ENCODE results near the gene OCA2.
"Not testable (repeated sequence)": the region's sequence is repeated elsewhere in the genome, so short reads cannot be mapped to it uniquely, and the experiment has no call there.

Gene OCA2

DNA sequence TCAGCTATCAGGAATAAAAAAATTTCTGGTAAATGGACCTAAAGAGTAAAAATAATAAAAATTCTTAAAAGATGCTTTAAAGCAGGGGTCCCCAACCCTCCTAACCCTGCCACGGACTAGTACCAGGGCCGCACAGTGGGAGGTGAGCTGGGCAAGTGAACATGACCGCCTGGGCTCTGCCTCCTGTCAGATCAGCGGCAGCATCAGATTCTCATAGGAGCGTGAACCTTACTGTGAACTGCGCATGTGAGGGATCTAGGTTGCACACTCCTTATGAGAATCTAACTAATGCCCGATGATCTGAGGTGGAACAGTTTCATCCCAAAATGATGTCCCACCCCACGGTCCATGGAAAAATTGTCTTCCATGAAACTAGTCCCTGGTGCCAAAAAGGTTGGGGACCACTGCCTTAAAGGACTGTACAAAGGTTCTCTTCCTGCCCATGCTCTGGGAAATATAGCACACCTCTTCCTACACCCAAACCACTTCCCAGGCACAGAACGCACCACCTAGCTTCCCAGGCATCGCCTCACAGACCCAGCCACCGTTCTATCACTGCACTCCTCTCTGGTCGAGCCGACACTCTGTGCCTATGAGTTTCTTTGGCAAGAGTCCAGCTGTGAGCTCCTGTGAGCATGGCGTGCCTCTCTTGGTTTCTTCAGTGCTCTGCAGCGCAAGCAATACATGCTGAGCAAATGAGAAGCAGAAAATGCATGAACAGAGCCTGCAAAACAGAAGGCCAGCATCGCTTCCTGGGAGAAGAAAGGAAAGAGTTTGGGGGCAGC, 104.9 kb downstream of the OCA2 start:
- DNase-seq, result no peak

DNA sequence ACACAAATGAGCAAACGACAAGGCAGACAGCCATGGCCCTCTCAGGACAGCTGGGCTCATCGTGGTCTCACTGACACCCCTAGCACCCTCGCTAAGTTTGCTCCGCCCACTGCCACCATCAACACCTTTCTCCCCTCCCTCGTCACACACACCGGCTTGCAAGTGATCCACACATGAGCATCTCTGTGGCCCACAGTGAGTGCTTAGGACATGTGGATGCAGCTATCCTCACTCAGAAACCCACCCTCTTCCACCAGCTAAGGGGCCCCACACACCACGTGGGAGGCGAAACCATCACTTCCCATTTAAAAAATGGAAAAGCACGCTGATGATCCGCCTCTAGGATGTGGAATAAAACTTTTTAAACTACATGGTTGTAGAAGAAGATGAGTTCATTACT, 105.6 kb downstream of the OCA2 start:
- DNase-seq, result no peak

DNA sequence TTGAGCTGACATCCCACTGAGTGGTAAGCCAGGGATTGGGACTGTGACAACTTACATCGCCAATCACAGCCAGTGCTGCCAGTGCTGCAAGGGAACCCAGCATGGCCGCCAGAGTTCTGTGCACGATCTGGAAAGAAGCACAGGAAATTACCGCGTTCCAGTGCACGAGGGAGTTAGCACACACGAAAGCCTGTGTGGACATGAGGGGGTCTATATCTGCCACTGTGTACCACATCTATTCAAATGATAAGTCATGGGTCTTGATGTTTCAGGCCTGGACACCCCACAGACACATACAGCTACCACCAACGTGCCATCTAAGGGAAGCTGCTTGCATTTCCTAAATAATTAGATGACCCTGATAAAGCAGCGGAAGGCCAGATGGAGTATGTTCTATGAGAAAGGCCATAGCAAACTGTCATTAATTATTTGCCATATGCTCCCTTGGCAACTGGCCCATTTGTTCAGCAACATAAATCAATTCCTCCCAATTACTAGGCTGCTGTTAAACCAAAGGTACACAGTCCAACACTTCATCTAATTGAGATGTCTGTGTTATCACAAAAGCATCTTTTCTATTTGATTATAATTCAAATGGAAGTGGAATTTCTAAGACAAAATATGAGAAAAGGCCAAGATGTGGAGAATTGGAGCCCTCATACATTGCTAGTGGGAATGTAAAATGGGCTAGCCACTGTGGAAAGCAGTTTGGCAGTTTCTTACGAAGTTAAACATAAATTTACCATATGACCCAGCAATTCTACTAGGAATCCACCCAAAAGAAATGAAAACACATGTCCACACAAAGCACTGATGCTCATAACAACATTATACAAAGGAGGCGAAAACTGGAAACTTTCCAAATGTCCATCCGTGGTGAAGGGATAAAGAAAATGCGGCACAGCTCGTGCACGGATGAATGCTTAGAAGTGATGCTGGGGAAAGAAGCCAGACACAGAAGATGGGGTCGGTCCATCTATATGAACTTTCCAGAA, 108.3 kb downstream of the OCA2 start:
- no peak for DNase-seq

DNA sequence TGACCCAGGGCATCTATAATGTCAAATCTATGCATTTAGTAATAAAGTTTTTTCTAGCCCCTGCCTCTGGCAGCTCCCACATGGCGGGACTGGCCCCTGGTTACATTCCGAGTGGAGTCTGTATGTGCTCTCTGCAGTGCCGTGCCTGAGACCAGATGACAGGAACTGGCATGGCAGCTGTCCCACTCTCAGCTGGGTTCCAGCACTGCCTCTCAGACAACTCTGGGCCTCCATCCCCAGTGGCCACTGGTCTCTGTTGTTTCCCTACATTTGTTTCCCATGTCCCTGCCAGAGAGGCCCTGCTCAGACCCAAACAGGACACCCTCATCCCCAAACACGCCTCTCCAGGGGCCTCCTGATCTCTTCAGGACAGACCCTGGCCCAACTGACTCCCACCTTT, 109.3 kb downstream of the OCA2 start:
- DNase-seq, result no peak

DNA sequence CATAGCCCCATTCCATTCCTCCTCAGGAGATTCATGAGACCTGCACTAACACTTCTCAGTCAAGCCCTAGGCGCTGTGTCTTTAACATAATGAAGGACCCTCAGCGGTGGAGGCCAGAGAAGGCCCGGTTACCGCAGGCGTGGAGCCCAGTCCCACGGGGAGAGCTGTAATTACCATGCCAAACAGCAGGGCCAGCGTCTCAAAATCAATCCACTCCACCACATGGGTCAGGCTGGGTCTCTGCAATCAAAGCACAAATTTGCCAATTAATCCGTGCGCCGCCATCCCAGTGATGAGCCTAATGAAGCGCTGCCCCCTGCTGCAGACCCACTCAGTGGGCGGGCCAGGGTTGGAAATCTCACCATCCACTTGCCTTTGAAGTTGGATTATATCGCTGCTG, 109.7 kb downstream of the OCA2 start:
- no peak for DNase-seq

DNA sequence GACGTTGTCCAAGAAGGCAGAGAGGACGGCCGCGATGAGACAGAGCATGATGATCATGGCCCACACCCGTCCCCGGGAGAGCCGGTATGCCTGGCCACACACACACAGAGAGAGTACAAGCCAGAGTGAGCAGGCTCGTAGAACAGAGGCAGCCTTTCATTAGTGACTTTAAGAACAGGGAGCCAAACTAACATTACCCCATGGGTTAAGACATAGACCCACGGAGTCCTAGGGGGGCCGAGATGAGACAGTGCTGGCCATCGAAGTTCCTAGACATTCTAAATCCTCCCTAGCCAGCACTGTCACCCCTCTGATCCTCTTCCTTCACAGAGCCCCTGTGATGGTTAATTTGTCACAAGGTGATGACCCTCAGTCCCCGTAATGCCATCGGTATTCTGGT, 114.0 kb downstream of the OCA2 start:
- DNase-seq, result no peak

DNA sequence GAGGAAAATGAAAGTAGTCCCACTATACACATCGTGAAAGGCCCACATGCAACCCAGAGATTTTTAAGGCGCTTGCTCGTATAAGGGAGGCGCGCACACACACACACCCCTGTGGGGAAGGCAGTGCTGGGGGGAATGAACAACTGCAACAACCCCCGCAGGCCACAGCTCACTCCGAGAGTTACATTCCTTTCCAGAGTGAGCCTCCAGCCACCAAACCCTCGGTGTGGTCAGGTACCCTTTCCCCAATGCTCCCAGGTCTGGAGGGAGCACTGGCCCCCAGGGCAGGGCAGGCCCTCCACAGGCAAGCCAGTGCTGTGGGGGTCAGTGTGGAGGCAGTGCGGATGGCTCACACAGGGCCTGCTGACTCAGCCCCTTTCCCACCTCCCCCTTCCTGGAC, 115.6 kb downstream of the OCA2 start:
- DNase-seq, result no peak

DNA sequence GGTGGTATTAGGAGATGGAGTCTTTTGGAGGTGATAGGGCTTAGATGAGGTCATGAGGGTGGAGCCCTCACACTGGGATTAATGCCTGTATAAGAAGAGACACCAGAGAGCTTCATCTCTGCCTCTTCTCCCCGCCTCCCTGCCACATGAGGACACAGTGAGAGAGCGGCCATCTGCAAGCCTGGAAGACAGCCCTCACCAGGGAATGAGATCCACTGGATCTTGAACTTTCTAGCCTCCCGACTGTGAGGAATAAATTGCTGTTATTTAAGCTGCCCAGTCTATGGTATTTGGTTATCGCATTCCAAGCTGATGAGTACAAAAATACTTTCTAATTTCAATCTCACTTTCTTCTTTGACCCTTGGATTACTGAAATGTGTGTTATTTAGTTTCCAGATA, 121.4 kb downstream of the OCA2 start:
- no peak for DNase-seq

DNA sequence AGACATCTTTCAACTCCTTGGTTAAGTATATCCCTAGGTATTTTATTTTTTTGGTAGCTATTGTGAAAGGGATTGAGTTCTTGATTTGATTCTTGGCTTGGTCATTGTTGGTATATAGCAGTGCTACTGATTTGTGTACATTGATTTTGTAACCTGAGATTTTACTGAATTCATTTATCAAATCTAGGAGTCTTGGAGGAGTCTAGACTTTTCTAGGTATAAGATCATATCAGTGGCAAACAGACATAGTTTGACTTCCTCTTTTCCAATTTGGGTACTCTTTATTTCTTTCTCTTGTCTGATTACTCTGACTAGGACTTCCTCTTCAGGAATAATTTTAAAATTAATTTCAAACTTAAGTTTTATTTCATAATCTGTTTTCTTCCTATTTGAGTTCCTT, 125.2 kb downstream of the OCA2 start:
- no peak for DNase-seq

DNA sequence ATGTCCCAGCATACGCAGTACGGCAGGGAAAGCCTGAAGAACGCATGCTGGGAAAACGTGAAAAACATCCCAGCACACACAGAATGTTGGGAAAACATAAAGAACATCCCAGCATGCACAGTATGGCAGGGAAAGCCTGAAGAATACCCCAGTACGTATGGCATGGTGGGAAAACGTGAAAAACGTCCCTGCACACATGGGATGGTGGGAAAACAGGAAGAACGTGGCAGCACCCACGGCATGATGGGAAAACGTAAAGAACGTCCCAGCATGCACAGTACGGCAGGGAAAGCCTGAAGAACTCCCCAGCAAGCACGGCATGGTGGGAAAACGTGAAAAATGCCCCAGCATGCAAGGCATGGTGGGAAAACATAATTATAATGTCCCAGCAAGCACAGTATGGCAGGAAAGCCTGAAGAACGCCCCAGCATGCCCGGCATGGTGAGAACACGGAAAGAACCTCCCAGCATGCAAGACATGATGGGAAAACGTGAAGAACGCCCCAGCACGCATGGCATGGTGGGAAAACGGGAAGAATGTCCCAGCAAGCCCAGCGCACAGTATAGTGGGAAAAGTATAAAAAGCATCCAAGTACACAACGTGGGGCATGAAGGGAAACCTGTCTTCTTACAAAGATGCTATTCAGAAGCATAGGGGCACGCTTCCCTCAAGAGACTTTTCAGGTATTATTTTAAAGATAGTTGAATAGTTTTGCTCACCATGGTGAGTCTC, 128.3 kb downstream of the OCA2 start:
- DNase-seq, result no peak

DNA sequence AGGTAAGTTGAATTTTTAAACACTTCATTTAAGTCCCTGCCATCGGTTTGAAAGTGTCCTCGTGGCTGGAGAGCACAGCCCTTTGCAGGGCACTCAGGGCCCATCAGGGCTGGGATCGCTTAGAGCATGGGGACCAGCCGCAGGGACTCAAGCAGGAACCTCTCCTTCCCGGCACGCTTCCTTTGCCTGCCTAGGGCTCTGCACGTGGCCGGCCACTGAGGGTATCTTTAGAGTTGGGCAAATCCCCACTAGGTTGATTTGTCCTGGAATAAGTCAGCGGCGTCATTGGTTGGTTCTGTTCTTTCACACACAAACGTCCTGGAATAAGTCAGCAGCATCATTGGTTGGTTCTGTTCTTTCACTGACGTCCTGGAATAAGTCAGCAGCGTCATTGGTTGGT, 131.6 kb downstream of the OCA2 start:
- no peak for DNase-seq

DNA sequence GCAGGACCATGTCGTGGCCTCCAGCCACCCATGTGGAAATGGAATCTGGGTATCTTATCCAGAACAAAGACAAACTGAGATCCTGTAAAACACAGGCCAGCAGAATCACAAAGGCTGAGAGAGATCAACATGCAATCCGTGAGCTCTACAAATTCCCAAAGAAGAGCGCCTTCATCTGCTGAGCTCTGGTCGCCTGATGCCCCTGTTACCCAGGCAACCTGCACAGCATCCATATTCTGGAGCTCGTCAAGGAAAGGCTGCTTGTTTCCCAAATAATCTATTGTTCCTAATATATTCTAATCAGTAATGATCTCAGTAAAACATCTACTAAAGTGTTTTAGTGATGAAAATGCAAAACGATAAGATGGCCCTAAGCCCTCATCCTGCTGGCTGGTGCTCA, 133.6 kb downstream of the OCA2 start:
- DNase-seq, result no peak

DNA sequence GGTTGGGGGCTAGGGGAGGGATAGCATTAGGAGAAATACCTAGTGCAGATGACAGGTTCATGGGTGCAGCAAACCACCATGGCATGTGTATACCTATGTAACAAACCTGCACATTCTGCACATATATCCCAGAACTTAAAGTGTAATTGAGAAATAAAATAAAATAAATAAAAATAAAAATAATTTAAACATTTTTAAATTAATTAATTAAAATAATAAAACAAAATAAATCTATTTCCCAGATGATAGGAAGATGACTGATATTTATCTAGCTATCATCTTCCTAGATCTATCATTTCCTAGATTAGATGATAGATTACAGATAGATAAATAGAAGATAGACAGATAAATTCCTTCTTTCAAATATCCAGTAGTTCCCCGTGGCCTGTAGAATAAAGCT, 137.3 kb downstream of the OCA2 start:
- no peak for DNase-seq

DNA sequence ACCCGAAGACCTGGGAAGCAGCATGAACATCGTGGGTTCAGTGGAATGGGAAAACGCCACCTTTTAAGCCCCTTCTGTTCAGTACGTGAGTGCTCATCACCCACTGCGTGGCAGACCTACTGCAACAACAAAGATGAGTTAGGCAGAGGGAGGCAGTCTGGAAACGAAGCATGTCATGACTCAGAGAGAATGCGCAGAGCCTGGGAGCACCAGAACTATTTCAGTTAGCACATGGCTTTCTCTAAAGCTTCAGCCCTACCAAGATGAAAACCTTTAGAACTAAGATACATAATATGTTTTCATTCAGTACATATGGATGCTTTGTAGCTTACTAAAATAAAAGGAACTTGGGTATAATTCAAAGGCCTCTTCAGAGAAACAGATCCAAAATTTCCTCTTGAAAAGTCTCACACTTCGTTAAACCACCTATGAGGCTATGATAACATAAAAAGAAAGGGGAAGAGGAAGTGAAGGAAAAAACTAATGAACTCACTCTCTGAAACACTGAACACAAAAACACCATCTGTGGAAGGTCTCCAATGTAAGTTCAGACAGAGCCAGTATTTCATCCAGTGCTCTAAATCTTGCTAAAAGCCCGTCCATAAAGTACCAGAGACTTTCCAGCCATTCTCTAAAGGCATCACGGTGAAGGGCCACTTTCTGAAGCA, 140.1 kb downstream of the OCA2 start:
- peak; percentile 66 for DNase-seq

DNA sequence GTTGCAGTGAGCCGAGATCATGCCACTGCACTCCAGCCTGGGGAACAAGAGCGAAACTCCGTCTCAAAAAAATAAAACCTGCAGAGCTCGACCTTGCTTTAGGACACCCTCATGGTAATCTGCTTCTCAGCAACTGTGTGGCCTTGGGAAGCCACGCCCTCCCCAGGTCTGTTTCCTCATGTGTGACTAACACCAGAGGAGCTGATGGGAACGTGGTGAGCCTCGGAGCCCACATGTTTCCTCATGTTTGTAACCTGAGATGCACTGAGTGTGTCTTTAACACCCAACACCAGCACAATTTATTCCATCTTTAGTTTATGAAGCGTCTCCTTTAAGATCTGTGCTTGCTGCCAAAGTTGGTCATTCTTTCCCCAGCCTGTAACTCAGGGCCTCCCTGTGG, 142.8 kb downstream of the OCA2 start:
- no peak for DNase-seq

DNA sequence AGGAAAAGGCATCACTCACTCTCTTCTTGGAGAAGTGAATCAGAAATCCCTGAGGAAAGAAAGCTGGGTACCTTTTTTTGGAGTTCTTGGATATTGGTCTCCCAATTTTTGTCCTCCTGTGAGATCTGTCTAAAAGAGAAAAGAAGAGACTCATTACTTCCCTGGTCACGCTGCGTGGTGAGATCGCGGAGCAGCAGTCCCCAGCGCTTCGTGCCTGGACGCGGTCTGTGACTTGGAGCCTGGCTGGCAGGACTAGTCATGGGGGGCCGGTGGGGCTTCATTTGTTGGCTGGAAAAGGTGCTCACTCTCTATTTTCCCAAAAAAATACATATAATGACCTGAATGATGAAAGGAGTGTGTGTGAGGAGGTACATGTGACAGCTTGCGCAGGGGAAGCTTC, 144.0 kb downstream of the OCA2 start:
- no peak for DNase-seq

DNA sequence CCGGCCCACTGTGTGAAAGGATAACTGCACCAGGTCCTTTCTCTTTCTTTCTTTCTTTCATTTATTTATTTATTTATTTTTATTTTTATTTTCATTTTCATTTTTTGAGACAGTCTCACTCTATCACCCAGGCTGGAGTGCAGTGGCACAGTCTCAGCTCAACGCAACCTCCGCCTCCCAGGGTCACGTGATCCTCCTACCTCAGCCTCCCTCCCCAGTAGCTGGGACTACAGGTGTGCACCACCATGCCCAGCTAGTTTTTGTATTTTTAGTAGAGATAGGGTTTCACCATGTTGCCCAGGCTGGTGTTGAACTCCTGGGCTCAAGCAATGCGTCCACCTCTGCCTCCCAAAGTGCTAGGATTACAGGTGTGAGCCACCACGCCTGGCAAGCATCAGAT, 146.5 kb downstream of the OCA2 start:
- not testable (repeated sequence) for DNase-seq

DNA sequence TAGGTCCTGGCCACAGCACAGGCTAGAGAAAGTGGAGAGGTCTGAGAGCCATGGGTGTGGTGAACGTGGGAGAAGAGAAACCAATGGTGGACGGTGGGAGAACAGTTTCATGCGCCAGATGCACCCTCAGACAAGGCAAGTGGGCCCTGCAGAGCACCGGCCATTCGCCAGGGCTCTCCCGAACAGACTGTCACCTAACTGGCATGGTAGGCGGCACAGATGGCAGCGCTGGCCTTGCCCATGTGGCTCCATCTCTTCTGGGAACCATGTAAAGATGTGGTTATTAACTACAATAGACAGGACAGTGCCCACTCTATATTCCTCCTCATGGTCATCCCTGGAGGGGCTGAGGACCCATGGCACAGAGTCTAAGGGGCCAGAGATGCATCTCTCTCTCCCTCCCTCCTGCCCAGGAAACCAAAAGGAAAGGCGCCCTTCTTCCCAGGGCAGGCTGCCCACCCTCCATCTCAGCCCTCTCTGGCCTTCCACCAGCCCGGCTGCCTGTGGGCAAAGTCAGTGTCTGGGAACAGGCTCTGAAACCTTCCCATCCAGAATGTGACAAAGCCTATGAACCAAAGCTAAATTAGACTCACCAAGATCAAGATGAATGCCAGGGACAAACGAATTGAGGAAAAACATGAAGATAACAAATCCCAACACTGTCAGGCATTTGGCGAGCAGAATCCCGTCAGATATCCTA, 147.8 kb downstream of the OCA2 start:
- DNase-seq, result no peak

DNA sequence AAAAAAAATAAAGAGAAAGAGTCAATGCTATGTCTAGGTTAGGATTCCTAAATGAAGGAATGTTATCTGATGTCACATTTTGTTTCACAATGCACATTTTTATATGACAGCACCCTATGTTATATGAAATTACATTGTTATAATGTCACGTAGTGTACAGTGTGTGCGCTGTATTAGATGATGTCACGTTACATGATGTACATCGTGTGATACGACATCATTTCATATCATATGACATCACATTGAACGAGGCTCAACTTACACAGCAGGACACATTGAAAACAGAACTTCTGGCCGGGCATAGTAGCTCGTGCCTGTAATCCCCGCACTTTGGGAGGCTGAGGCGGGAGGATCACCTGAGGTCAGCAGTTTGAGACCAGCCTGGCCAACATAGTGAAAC, 150.0 kb downstream of the OCA2 start:
- no peak for DNase-seq

DNA sequence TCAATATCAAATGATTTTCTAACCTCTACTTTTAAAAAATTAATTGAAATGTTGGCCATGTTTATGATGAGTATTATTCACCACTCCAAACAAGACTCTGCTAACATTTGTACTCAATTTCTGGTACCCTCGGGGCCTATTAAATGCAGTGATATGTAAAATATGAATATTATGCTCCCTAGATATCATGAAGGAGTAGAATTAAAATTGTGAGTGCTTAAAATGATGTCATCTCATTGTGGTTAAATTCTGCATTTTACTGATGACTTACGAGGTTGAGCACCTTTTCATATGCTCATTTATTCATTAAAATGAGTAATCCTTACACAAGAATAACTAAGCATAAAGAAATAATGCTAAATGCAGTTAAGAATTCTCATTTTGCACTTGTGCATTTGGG, 159.9 kb downstream of the OCA2 start:
- no peak for DNase-seq

DNA sequence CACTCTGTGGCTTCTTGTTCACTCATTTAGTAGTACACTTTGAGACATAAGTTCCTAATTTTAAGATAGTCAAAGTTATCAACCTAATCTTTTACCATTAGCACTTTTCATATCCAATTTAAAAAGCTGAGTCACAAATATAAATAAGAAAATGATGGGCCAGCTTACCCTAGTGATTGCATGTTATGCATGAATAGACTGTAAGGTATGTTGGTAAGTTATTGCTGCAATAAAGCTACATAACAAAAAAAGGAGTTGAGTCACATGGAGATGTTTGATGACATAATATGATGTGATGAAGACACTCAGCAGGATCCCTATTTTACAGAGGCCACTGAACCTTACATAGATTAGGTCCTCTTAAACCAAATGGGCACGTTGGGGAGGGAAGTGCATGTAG, 161.3 kb downstream of the OCA2 start:
- no peak for DNase-seq

DNA sequence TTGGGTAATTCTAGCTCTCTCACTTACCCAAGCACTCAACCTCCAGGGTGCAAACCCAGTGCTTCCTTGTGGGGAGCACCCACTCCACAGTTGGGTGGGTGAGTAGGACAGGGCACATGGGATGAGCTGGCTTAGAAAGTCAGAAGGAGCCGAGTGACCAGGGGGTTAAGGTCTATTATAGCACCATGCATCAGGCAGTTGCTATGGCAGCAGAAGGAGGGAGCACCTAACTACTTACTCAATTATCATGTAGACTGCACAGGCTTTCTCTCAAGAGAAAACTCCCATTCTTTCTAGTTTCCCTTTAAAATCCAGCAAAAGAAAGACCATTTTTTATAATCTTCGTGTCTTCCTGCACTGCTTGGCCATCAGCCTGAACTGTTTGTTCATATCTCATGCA, 163.0 kb downstream of the OCA2 start:
- DNase-seq, result no peak

All from islet precursor cell (in vitro differentiated cells).